DMS53 (cell line): ENCODE results near the gene PPP1R15B.

Source experiments
- DNase-seq: peaks from one replicate; lab custom pipeline; 2025; lab: John Stamatoyannopoulos, UW

Gene PPP1R15B

DNA sequence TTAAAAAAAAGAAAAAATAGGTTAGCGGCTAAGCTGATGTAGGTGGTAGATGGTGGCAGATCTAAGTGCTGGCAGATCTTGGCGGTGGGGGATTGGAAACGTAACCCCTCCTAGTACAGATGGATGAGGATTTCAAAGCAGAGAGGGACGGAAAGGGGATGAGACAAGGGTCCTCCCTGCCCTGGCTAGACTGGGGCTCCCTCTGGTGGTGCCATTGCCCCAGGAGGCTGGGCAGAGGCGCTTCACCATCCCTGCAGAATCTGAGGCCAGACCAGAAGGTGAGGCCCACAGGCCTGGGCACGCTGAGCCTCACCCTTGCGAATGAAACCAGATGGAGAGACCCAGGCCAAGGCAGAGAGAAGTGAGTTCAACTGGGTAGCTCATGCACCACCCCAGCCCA lies 44.9 kb downstream of the PPP1R15B start:
- DNase-seq: peak; percentile 42

DNA sequence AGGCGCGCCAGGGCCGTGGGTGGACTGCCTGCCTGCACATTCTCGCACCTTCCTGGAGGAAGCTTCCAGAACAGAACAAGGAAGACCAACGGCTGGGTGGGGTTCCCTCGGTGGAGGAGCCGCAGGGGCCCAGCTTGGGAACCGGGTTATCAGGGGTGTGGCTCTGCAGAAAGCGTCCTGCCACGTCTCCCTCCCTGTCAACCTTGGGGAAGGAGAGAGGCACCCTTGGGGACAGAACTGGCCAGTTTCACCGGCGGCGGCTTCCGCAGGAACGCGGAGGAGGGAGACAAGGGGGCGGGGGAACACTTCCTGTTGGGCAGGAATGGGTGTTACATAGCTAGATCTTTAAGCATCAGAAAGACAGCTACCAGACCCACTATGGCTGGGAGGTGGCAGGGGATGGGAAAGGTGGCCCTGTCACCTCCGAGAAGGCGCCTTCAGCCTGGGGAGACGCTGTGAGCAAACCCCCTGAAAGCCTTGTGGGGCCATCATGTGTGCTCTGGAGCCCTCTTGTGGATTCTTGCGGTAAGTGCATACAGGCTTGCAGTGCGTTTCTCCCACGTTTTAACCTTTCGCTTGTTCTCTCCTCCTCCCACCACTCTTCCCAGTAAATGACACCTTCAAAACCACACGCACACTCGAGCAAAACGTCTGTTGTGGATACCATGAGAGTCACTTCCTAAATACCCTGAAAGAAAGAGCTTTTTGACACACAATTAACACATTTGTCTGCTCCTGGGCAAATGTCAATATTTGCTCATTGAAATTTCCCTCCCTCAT lies 48.1 kb downstream of the PPP1R15B start:
- peak; percentile 91 for DNase-seq

DNA sequence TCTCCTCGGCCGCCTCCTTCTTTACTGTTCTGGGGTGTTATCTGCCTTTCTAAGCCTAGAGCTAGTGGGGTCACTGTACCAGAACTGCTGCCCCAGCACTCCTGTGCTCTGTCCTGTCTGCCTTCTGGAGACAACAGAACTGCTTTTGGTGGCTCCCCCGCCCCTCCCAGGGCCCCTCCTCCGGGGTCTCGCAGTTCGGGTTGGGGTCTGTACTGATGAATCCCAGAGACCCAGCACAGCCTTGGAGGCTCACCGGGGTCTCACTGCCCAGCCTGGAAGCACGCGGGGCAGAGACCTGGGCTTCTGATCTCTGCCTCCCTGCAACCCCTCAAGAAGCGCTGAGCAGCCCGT lies 48.7 kb downstream of the PPP1R15B start:
- no peak for DNase-seq

DNA sequence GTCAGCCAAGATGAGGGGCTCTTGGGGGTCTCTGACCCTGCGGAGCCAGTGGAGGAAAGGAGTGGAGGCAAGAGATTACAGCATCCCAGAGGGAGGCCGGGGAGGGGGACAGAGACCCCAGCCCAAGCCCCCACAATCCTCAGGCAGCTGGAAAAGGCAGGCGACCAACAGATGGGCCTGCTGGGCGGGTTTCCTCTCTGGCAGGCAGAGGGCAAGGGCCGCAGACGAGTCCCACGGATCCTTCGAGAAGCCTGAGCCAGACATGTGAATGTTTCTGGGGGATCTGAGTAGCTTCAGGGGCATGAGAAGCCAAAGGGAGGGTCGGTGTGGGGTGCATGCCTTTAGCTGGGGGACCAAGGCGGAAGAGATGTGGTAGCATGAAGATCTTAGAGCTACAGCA lies 49.8 kb downstream of the PPP1R15B start:
- no peak for DNase-seq

DNA sequence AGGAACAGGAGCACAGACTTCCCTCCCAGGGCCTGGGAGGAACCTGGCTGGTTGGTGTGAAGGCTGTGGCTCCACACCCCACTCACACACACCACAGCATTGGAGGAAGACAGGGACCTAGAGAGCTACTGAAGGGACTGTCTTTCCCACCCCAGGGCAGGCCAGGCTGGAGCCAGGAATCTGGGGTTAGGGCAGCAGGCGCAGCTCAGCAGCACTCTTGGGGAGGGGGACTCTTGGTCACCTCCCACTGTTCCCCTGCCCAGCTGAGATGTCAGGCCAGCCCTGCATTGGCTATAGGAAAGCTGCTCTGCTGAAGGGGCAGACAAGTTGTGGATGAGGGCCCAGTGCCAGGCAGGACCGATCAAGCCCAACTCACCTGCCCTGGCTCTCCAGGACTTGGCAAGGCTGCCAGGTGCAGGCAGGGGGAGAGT lies 50.3 kb downstream of the PPP1R15B start:
- DNase-seq: no peak

DNA sequence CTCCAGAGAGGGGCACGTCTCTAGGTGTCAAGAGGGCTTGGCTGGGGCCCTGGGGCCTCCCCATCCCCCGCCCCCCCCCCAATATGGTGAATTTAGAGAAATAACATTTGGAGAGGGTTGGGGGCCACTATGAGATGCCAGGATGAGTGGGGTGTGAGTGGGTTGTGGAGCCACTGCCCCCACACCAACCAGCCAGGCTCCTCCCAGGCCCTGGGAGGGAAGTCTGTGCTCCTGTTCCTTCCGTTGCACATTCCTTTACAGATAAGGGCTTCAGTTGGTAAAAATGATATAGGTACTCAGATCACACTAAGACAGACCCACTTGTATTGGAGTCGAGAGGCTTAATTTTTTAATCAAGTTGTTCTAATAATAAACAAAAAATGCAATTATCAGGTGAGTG lies 51.3 kb downstream of the PPP1R15B start:
- no peak for DNase-seq

DNA sequence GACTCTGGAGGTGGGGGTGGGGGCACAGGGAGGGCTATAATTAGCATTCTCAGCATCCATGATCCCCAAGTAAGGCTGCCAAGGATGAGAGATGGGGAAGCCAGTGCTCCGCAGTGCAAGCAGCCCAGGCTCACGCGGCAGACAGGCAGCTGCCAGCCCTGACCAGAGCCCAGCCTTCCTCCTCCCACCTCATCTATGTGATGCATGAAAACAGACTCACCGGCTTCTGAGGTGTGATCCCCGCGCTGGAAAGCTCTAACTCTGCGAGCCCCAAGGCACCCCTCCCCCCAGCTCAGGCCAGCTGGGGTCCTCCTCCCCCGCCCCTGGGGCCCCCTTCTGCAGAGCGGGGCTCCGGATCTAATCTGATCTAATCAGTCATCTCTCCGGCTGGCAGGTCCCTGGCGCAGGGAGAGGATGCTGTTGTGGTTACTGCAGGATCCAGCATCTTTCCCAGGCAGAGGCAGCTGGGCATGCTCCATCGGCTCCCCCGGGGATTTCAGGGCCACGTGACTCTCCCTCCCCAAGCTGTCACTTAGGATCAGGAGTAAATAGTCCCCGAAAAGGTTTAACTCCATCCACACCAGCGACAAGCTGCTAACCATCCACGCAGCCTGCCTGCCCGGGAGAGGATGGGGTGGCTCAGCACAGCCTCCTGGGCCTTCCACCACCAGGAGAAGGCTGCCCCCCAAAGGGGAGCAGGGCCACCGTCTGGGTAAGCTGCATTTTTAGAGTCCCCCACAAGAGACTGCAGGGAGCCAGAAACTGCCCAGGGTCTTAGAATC lies 52.0 kb downstream of the PPP1R15B start, which contains the start of gene PLEKHA6:
Gene PLEKHA6 (minus strand): TSS at position 456 of the 782 bp plus-strand sequence. CDS start 86,202 bp downstream, outside the sequence.
- DNase-seq: no peak

DNA sequence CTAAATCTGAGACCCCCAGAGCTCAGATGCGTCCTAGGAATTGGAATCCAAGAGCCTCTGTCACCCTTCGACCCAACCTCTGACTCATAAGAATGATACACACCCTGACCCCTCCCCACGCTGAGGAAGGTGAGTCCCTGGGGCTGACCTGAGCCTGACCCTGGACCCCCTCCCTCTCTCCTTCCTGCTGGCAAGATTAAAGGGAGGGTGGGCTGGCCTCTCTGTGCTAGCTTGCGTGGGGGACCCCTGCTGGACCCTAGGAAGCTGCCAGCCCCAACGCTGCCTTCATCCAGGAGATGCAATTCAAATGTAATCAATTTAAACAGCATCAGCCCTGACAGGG lies 52.5 kb downstream of the PPP1R15B start:
- DNase-seq: no peak

DNA sequence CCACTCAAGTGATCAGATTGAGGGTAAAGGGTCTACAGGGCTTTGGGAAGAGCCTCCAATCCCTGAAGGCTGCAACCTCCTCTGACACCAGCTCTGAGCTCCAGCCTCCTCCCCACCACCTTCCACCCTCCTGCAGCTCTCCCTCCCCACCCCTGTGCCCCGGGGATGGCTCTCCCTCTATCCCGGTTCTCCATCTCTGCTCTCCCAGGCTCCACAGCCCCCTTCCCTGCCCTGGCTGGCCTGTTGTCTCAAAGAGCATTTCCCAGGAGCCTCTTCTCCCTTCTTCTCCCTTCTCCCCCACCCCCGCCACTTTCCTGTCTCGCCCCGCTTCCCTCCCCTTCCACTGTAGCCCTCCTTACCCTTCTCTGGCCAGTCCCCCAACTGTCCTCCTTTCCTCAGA lies 53.0 kb downstream of the PPP1R15B start:
- no peak for DNase-seq

DNA sequence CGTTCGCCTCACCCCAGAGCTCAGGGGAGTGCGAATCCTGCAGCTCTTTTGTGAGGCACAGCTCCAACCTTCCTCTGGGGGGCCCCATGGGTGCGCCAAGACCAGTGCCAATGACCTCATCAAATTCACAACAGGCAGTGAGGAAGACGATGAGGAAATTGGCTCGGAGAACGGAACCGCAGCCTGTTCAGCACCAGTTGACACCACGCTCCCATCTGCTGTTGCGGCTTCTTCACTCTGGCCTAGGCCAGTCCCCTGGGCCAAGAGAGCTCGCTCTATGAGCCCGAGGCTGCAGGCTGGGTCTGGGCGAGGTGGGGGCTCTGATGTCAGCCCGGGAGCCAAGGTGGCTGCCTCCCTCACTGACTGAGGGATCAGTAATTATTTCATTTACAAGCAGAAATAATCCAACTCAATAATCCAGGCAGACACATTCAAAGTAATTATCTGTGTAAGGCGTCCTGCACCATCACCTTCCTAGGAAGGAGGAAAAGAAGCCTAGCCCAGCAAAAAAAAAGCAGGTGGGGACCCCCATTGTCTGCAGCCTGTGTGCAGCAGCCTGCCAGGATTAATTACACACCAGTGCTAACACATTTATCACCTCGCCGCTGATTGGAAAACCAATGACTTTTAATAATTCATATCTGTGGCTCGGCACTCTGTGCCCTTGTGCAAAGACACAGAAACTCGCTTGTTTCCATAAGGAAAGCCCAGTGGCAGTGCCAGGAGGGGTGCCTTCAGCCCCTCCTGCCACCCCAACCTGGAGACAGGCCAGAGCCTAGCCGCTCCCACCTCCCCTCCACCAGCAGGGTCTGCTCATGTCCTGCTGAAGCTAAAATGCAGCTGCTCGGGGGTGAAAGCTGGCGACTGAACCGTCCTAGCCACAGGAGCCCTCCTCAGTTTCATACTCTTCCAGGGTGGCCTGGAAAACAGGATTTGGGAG lies 53.8 kb downstream of the PPP1R15B start:
- no peak for DNase-seq

DNA sequence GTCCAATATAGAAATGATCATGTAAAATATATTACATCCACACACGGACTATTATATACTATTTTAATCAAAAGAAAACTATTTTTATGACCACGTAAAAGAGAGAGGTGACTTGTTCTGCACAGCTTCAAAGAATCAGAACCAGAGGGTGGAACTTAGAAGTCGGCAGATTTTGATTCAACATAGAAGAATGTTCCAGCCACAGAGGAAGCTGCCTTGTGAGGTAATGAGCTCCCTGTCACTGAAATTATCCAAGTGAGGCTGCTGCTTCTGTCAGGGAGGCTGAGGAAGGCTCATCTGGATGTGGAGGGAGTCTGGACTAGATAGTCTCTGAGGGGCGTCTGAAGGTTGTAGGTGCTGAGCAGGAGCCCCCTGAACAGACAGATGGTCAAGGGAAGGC lies 54.6 kb downstream of the PPP1R15B start:
- DNase-seq: no peak

DNA sequence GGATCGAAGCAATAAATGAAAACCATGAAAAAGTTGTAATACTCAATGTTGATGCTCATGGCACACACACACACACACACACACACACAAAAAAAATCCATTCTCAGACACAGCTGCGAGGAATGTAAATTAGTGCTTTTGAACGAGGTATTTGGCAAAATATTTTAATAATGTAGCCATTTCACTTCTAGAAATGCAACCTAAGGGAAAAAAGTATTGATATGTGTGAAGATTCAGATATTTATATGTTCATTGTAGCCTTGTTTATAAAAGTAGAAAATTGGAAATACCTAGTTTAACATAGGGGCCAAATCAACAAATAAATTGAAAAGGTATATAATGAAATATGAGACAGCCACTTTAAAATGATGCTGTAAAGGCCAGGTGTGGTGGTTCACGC lies 55.7 kb downstream of the PPP1R15B start:
- DNase-seq: no peak

DNA sequence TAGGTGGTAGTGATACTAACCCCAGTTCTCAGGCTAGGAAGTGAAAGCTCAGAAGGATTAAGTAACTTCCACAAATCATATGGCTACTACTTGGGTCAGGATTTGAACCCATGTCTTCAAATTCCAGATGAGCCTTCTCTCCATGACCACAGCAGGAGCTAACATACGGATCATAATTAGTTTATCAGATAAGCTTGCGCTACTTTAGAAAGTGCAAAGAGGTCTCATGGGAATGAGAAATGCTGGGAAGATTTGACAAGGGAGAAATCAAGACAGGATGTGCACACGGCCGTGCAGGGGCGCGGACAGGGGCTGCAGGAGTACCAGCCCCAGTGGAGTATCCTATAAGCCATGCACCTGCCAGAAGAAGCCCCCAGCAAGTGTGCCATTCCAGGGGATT lies 57.0 kb downstream of the PPP1R15B start:
- no peak for DNase-seq
